GM19324 (cell line): Measurements from ENCODE around the gene GNB1L.

Source experiments
- ATAC-seq: cut with Tn5 transposase; IDR thresholded peaks from one replicate; pipeline ENCODE4 v1.9.1; 2021; ENCODE audit warnings: mild to moderate bottlenecking, moderate library complexity; ENCODE audit not compliant: unreplicated experiment, low FRiP score

GNB1L gene

DNA sequence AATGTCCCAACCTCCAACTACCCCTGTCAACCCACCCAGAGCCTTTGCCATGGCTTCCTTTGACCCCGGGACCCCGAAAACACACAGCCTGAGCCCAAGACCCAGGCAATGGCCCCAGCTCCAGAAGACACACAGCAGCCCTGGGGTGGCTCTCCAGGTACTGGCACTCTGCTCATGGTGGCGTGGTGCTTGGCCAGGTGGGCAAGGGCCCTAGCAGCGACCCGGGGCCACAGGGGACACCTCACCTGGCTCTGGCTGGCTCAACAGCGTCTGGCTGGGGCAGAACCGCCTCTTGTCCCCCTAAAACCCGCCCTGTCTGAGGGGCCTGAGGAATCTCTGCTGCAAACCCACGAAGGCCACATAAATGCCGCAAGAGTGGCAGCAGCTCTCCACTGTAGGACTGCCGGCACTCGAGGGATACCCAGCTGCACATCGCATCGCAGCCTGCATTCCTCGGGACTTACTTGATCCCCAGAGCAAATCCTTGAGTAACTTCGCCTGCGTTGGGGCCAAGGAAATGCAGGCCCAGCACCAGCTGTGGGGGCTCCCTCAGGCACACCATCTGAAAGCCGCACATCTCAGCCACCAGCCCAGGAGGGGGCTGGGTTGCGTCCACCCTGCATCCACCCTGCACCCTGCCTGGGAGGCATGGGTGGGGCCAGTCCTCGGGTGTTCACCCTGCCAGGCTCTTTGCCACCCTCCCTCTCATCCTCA, 23.1 kb upstream of the GNB1L start:
- ATAC-seq: no peak

DNA sequence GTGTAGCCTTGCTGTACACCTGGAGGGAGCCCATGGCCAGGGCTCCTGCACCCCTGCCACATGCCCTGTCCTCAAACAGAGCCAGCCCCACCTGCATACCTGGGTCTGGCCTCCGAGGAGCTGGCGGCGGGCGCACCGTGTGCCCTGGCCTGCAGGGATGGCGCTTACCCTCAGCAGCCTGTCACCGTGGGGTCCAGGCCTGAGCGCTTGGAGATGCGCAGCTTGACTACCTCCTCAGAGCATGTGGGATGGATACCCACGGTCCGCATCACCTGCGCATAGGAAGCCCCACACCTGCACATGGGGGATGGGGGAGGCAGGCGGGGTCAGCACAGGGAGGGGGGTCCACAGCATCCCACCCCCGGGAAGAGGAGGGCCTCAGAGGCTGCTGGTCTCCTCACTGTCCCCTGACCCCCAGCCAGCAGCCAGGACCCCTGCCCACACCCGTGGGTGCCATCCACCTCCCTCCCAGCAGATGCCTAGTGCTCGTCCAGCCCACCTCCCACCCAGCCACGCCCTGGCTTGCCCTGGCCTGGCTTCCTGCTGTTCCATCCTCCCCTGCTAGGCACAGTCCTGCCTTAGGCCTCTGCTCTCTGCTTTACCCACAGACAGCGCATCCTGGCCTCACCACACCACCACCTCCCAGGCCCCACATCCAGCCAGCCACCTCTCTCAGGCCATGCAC, 22.4 kb upstream of the GNB1L start:
- ATAC-seq: no peak

DNA sequence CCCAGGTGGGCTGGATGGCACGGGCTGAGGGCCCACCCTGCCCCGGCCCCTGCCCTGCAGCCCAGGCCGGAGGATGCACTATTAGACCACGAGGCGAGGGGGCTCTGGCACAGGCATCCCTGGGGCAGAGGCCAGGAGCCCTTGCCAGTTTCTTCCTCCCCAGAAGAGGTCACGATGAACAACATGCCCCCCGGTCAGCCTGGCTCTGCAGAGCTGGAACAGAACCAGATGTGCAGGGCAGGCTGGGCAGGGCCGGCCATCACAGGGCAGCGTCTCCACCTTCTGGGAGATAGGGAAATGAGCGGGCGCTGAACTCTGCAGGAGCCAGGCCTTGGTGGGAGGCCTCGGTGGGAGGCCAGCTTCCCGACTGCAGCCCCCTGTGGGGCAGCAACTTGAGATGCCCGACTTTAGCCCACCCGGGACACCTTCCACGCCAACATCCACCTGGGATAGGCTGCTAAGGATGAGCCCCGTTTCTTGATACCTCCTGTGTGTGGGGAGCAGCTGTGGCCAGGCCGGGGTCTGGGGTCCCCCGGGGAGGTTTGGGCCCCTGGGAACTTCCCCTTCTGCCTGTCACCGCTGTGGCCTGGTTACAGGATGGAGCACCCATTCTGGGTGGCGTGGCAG, 21.8 kb upstream of the GNB1L start:
- no peak for ATAC-seq

DNA sequence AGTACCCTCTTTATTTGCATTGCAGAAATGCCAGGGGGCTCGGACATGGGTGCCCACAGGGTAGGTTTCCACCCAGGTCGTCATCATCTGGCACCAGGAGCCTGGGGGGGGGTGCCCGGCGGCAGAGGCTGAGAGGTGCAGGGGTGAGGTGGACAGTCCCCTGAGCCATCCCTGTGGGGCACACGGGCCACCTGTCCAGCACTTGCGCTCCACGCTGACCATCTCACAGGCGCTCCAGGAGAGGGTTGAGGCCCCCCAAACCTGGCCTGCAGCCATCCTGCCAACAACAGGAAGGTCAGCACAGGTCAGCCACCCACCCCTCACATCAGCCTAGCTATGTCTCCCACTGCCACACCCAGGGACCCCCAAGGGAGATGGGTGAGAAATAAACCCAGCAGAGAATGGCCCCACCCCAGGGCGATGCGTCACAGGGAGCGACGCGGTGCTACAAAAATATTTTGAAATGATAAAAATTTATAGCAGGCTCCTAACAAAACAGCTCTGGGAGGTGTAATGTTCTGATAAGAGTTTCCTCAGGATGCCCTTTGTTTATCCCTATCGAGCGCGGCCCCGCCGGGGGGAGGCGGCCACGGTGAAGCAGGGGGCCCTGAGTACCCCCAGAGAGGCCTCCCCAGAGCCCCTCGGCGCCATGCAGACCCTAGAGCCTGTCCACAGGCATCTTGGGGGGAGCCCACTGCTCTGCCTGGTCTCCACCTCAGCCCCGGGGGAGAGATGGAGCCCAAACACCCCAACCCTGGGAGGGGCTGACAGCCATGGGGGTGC, 21.0 kb upstream of the GNB1L start:
- ATAC-seq: no peak

DNA sequence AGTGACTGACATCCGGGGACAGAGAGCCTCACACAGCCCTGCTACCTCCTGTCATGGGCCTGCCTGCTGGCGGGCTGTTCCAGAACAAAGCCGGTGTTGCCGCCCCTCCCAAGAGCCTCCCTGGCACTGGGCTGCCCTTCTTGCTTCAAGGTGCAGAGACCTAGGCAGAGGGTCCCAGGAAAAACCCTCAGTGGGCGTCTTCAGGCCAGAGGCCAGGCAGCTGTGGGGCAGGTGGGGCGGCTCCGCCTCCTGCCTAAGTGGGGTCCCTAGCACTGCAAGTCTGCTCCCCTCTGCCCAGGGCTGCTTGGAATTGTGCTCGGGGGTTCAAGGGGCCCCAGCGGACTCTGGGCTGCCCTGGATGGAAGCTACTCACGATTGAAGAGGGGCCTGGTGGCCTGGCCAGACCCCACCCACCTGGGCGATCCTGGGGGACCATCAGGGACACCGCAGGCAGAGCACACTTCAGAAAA, 20.4 kb upstream of the GNB1L start:
- no peak for ATAC-seq

DNA sequence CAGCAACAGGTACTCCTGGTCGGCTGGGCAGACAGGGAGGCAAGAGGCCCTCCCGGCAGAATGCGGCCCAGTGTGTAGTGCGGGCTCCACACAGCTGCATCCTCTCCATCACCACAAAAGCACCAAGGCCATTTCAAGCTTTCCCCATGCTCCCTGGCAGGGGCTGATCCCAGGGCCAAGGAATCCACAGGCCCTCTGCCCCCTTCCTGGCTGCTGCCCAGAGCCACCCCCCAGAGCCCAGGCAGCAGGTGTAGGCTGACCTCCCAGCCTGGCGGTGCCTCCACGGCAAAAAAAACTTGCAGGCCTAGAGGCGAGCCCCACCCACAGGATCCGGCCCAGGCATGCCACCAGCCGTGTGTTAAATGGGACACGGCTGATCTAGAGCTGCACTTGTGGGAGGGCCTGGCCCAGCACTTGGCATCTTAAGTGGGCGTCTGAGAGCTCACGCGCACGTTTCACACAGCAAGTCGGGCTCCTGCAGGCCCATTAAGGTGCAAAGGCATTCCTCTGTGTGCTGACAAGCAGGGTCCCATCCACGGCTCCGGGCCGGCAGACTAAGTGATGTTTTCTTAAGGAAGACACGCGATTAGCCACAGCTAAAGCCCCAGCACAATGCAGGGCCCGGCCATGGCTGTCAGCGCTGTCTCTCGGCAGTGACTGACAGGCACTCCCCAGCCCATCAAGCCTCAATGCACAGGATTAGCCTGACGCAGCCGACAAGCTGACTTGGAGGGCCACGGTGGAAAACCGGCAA, 19.8 kb upstream of the GNB1L start:
- no peak for ATAC-seq

DNA sequence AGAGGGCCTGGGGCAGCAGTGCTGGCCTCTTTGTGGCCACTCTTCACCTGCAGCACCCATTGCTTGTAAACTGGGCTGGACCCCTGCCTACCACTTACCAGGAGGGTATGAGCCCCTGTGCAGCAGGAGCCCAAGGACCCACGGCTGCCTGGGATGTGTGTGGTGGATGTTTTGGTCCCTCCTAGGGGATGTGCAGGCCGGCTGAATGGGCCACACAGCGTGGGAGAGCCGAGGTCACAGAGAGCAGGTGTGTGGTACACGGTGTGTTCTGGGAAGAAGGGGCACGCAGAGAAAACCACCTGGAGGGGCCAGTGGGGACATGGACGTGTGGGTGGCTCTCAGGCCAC, 19.3 kb upstream of the GNB1L start:
- no peak for ATAC-seq

DNA sequence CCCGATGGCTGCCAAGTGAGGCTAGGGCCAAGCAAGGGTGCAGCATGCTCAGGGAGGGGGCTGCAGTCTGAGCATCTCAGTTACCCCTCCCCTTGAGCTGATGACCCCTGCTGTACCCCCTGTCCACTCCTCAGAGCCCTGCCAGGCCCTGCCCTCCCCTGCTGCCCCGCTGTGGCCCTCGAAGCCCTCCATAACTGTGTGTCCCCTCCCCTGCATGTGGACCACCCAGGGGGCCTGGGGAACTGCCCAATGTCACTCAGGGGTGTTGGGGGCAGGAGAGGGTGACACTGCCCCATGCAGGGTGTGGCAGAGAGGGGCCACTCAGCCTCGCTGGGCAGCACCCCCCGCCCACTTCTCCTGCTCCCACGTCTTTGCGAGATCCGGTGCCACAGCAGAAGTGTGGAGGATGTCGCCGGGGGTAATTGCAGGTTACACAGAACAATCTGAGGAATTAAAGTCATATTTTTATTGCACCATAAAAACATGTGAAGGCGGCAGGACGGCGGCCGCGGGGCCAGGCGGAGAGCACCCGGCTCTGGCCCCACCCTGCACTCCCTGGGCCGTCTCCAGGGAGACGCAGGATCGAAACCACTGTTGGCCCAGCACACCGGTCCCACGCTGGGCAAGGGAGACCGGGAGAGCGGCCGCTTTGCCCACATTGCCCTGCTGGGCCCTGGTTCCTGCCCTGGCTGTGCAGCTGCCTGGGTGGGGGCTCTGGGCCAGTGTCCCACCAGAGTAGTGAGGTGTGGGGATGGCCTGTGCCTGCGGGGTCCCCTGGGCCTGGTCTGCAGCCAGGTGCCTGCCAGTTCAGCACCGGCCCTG, 18.7 kb upstream of the GNB1L start:
- ATAC-seq: no peak

DNA sequence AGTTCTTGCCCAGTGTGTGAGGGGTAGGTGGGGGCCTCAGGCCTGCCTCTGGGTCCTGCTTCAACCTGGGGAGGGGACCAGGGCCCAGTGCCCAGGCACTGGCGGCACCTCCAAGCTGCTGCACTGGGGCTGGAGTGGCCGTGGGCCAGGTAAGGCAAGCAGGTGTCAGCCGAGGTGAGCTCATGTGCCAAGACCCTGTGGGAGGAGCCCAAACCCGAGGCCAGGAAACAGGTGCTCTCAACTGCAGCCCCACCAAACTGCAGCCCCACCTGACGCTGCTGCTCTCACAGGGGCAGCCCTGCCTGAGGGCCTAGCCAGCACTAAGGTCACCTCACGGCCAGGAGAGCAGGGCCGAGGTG, 18.1 kb upstream of the GNB1L start:
- no peak for ATAC-seq

DNA sequence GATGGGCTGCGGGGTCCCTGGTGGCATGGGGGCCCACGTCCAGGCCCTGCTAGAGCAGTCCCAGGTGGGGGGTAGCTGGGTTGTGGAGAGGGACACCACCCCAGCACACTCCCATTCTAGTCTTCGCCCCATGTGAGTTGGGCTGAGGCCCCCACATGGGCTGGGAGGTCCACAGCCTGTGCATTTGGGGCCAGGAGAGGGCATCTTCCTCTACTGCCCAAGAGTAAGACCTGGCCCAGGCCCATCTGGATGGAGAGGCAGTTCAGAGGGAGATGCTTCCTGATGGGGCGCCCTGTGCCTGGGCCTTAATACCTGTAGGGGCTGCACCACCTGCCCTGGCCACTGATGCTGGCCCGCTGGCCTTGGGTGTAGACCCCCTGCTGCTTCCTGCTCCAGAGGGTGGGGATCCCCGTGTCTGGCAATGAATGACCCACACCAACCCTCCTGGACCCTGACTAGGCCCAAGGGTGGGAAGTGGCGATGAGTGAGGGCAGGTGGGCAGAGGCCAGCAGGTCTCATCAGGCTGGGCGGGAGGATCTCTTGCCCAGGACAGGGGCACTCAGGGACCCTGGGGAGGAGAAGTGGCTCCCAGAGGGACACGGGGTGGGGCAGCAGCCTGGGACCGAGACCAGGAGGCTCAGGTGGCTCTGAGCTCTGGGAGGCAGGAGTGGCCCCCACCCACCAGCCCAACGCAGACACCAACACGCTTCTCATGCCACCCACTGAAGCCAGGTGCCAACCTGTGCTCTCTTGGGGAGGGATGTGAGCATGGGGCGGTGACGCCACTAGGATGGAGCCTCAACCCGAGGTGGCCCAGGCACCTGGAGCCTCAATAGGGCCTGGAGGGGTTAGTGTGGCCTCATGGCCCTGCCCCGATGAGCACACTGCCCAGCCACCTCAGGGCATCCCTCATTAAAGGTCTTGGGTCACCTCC, 17.4 kb upstream of the GNB1L start:
- no peak for ATAC-seq

DNA sequence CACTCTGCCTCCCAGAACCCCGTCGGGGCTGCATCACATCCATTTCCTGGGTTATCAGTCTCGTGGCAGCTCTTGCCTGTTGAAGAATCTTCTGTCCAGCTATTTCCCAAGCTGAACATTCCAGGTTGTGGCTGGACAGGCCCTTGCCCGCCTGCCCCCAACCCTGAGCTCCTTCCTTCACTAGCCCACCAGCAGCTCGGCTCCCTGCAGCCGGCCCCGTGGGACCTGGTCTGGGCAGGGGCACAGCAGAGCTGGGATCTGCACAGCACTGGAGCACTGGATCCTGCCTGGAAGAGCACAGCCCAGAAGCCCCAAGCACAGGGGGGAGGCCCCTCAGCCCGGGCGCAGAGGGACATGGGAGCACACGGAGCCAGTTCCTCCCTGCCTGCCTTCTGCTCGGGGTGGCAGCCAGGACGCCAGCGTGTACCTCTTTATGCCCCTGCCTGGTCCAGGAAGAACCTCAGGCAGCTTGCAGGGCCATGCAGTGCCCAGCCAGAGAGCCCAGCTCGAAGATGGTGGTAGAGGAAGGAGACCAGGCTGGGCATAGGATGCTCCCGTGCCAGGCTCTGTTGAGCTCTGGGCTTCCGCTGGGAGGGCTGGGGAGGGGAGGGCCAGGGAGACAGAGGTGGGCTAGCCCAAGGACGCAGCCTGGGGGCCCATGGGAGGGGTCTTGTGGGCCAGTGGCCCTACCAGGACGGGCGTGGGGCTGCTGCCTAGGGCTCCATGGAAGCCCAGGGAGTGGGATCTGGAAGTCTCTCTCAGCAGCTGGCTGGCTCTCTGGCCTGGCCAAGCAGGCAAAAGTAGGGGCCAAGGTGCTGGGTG, 16.6 kb upstream of the GNB1L start:
- no peak for ATAC-seq

DNA sequence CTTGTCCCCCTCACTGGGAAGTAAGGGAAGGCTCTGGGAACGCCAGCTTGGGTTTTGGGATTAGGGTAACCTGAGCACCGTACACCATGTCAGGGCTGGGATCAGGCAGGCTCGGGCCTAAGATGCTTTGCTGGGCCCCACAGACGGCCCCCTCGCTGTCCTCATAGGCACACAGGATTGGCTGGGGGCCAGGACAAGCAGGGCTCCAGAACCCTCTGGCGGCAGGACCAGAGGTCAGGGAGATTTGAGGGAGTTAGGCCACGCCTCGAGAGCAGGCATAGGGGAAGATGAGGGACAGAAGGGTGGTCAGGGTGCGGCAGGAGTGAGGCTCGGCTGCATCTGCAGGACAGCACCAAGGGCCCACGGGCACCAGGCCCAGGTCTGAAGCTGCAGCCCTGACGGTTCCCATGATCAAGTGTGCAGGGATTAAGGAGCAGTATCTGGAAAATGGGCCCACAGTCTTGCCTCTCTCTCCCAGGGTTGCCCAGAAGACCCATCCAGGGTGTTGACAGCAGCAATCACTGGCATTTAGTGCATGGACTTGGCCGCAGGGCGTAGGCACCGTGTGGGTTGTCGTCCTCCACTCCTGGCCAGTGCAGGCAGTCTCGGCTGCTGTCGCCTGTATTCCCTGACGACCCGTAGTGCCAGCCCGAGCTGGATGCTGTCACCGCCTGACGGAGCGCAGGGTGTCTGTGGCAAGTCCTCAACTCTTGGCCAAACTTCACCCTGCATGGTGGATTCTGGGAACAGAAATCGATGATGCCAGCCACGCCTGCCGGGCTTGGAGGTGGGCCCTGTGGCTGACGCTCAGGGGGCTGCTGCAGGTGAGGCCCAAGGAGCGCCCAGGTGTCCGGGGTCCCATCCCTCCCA, 15.7 kb upstream of the GNB1L start:
- no peak for ATAC-seq

DNA sequence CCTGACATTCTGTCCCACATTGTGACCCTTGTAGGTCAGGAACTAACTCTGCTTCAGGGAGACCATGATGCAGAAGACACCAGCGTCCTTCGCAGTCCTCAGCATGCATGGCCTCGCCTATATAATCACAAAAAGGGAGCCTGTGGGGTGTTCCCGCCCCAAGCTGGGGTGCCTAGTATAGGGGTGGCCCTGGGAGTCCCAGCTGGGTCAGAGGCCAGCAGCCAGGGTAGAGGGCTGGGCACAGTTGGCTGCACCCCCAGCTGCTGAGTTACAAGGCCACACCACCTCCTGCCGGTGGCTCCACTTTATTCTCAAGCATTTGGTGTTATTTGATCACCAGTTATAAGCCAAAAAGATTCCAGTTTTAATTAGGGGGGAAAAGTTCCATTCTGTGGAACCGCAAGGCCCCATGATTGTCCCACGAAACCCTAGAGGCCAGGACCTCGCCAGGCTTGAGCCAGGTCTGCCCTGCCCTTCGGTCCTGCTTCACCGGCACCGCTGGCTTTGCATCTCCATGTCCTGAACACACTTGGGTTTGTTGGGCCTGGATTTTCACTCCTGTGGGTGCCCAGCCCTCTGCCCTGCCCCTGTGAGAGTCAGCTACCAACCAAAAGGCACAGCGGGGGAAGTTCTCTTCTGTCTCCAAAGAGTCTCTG, 15.0 kb upstream of the GNB1L start:
- no peak for ATAC-seq

DNA sequence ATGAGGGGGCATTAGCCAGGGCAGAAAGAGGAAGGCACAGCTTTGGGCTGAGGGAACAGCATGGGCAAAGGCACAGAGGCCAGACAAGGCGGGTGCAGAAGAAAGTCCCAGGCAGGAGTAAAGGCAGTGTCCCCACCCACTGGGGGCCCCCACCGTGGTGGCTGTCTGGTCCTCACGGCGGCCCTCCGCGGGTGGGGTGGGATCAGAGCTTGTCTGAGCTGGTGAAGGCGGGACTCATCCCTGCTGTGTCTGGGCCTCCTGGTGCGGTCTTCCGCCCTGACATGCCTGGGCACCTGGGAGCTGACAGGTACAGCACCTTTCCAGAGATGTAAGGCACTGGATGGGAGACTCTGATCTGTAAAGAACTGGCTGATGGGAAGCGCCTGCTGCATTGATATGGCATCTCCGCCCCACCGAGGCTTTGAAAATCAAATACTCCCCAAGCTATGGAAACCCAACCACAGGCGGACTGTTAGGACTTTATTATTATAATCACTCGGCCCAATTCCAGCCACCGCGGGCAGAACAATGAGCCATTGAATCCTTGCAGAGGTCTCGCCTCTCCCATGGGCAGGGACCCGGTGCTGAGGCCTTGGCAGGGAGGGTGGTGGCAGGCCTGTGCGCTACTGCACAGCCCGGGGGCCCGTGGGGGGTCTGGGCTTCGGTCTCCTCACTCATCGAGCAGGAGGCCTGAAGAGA, 14.2 kb upstream of the GNB1L start:
- ATAC-seq: no peak

DNA sequence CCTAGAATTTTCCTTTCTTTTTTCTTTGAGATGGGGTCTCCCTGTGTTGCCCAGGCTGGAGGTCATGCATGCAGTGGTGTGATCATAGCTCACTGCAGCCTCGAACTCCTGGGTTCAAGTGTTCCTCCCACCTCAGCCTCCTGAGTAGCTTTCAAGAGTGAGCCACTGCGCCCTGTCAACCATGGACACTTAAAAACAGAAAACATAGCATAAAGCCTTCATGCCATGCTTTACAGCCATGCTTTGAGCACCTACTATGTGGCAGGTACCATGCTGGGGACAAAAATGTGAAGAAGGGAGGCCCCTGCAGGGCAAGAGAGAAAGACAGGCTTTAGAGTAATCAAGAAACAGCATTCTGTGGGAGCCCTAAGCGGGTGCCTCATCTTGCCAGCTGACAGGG, 13.7 kb upstream of the GNB1L start:
- ATAC-seq: no peak

DNA sequence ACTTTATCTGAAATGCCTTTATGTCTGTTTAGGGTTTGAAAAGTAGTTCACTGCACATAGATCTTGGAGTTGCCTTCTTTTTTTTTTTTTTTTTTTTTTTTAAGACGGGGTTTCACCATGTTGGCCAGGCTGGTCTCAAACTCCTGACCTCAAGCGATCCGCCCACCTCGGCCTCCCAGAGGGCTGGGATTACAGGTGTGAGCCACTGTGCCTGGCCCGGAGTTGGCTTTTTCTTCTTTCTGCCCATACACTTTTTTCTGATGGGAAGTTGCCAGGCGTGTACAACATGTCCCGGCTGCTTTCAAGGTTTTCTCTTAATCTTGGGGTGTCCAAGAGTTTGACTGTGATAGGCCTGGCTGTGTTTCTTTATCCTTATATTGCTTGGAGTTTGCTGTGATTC, 12.9 kb upstream of the GNB1L start:
- ATAC-seq: no peak
